K562 (cell line): ENCODE results near the gene GADL1. TPM values are rescaled to one million over a fixed set of nuclear protein-coding genes. Genes with fewer than 3 reads are reported as not detected.

ENCODE experiments used
- ATAC-seq: fragments of 200-7000 bp; cut with Tn5 transposase; 3 replicates; pipeline ENCODE4 v1.9.1; 2020; ENCODE audit warnings: moderate library complexity
- BruUV-seq: library from RNA; stranded (reverse); fragments of 400-500 nt; replicated peaks from 2 replicates; lab custom pipeline; 2021; lab: Mats Ljungman, UMichigan
- CTCF ChIA-PET: fragments of 300-600 bp; formaldehyde crosslinking; extraction: SDS; loops from one replicate; lab custom pipeline; 2021; ENCODE audit warnings: low intra/inter-chr PET ratio; lab: Yijun Ruan, JAX
- POLR2A ChIA-PET: fragments of 300-600, 350-650 bp; sonication (Branson Sonifier 250); formaldehyde crosslinking; extraction: SDS; loops from one replicate; lab custom pipeline; 2021; ENCODE audit warnings: antibody characterized with exemption, inconsistent platforms; lab: Yijun Ruan, JAX
- DNase-seq, 4 experiments: peaks; one replicate each; pipeline versions ENCODE4 v3.0.0 to v3.0.0-alpha.2; 2011 to 2018; ENCODE audit warnings: low spot score in 3 of 4, mixed read lengths in 3 of 4; ENCODE audit errors: extremely low read depth in 1 of 4
- FAIRE-seq: peaks from 2 replicates; lab custom pipeline; 2011; peaks lifted over from hg19 to GRCh38; lab: Jason Lieb, UNC
- H2AFZ ChIP-seq: 2 replicates; pipeline ENCODE4 v1.6.0; 2011; ENCODE audit warnings: low read depth, low read length, control low read depth, inconsistent platforms
- H3K27ac ChIP-seq: fragments of 200-600 bp; 3 replicates; pipeline ENCODE4 v1.8.0; 2011; ENCODE audit warnings: low read depth, mild to moderate bottlenecking, control low read depth, inconsistent platforms, low read length, moderate library complexity, mixed read lengths; ENCODE audit errors: extremely low read depth
- H3K27me3 ChIP-seq, 2 experiments: fragments of 300-600 bp in 1 of 2; 2 replicates in 1 of 2; 3 replicates in 1 of 2; pipeline versions ENCODE4 v1.6.0 to v1.8.0; 2011; ENCODE audit warnings: inconsistent platforms in 2 of 2, low read length in 2 of 2, mild to moderate bottlenecking in 1 of 2, mixed read lengths in 1 of 2, moderate library complexity in 1 of 2; ENCODE audit not compliant: control insufficient read depth in 2 of 2, insufficient read depth in 2 of 2
- H3K36me3 ChIP-seq: fragments of 300-600 bp; 3 replicates; pipeline ENCODE4 v1.8.0; 2011; ENCODE audit warnings: mild to moderate bottlenecking, low read length, inconsistent platforms; ENCODE audit not compliant: control insufficient read depth, insufficient read depth
- H3K4me1 ChIP-seq, 2 experiments: fragments of 200-600 bp in 1 of 2; replicated peaks in 1 of 2; 2 replicates in 1 of 2; 3 replicates in 1 of 2; pipeline versions ENCODE4 v1.5.1 to v1.8.0; 2011; ENCODE audit warnings: inconsistent platforms in 2 of 2, low read length in 2 of 2, mild to moderate bottlenecking in 1 of 2, mixed read lengths in 1 of 2, moderate library complexity in 1 of 2; ENCODE audit not compliant: control insufficient read depth in 2 of 2, insufficient read depth in 2 of 2
- H3K4me2 ChIP-seq: 2 replicates; pipeline ENCODE4 v1.6.1; 2011; ENCODE audit warnings: low read length, control low read depth, inconsistent platforms, mixed read lengths; ENCODE audit not compliant: insufficient read depth
- H3K4me3 ChIP-seq: fragments of 200-600 bp; sonication (generic), shearing (Covaris generic); 2 replicates; pipeline ENCODE4 v1.5.1; 2016; ENCODE audit warnings: control low read depth, inconsistent platforms
- H3K79me2 ChIP-seq: fragments of 200-600 bp; 3 replicates; pipeline ENCODE4 v1.8.0; 2011; ENCODE audit warnings: low read length, inconsistent platforms; ENCODE audit not compliant: control insufficient read depth, insufficient read depth
- H3K9ac ChIP-seq, 2 experiments: 2 replicates each; pipeline versions ENCODE4 v1.6.0 to v1.6.1; 2011; ENCODE audit warnings: low read depth in 2 of 2, low read length in 2 of 2, control low read depth in 1 of 2, inconsistent platforms in 1 of 2, mild to moderate bottlenecking in 1 of 2, mixed read lengths in 1 of 2; ENCODE audit not compliant: insufficient read depth in 1 of 2
- H3K9me1 ChIP-seq: one replicate; pipeline ENCODE4 v1.6.0; 2011; ENCODE audit warnings: inconsistent platforms, mild to moderate bottlenecking, low read length, moderate library complexity; ENCODE audit not compliant: control insufficient read depth, insufficient read depth
- H3K9me3 ChIP-seq: replicated peaks from 2 replicates; pipeline ENCODE4 v1.5.1; 2011; ENCODE audit warnings: low read depth, low read length, inconsistent platforms; ENCODE audit not compliant: control insufficient read depth, insufficient read depth
- H4K20me1 ChIP-seq: replicated peaks from 2 replicates; pipeline ENCODE4 v1.6.1; 2011; ENCODE audit warnings: low read length, inconsistent platforms, mixed read lengths; ENCODE audit not compliant: control insufficient read depth, insufficient read depth
- ELF2 ChIP-seq: fragments of 250-450 bp; sonication (Bioruptor Pico); IDR thresholded peaks from 2 replicates; pipeline ENCODE4 v1.5.0; 2021; ENCODE audit warnings: mild to moderate bottlenecking
- HDAC3 ChIP-seq: fragments of 450-650 bp; IDR thresholded peaks from 2 replicates; pipeline ENCODE4 v1.6.1; 2018; ENCODE audit warnings: borderline replicate concordance, mild to moderate bottlenecking, moderate library complexity; ENCODE audit not compliant: partially characterized antibody
- MCM3 ChIP-seq: fragments of 450-650 bp; IDR thresholded peaks from 2 replicates; pipeline ENCODE4 v1.6.1; 2016
- MECOM ChIP-seq: fragments of 250-450 bp; sonication (Bioruptor Pico); IDR thresholded peaks from 2 replicates; pipeline ENCODE4 v1.8.0; 2022; ENCODE audit warnings: inconsistent platforms
- MIER1 ChIP-seq: fragments of 450-650 bp; IDR thresholded peaks from 2 replicates; pipeline ENCODE4 v1.6.1; 2016; ENCODE audit warnings: antibody characterized with exemption, mild to moderate bottlenecking, low read depth
- NCOA6 ChIP-seq: fragments of 450-650 bp; IDR thresholded peaks from 2 replicates; pipeline ENCODE4 v1.6.1; 2017; ENCODE audit warnings: mild to moderate bottlenecking
- SRSF9 ChIP-seq: fragments of 200-400 bp; formaldehyde crosslinking; IDR thresholded peaks from 2 replicates; pipeline ENCODE4 v1.6.1; 2017; ENCODE audit warnings: low read depth, low read length, borderline replicate concordance
- SUPT5H ChIP-seq: fragments of 450-650 bp; IDR thresholded peaks from 2 replicates; pipeline ENCODE4 v1.6.1; 2016
- TAF1 ChIP-seq: IDR thresholded peaks from 2 replicates; pipeline ENCODE4 v1.6.1; 2011; ENCODE audit warnings: mild to moderate bottlenecking, low read length, moderate library complexity; ENCODE audit not compliant: insufficient read depth, control insufficient read depth, severe bottlenecking; ENCODE audit errors: extremely low read depth
- TGIF2 ChIP-seq: sonication (generic); formaldehyde crosslinking; IDR thresholded peaks from 2 replicates; pipeline ENCODE4 v1.8.1; 2022; ENCODE audit warnings: mild to moderate bottlenecking, missing genetic modification reagents, moderate library complexity
- ZNF589 ChIP-seq: fragments of 200-800 bp; sonication (Bioruptor generic); IDR thresholded peaks from 2 replicates; pipeline ENCODE4 v1.6.1; 2016; ENCODE audit warnings: low read depth, missing genetic modification characterization, missing compliant biosample characterization
- ZNF695 ChIP-seq: fragments of 450-650 bp; formaldehyde crosslinking; IDR thresholded peaks from 2 replicates; pipeline ENCODE4 v1.4.0; 2020; ENCODE audit warnings: mild to moderate bottlenecking, moderate library complexity
- WGBS: fragments of 100-300 bp; shearing (Covaris generic); methylation state at CpG from one replicate; pipeline ENCODE4 v1.1.6; 2016; ENCODE audit warnings: low coverage, mixed read lengths; ENCODE audit not compliant: insufficient coverage; ENCODE audit errors: missing lambda C conversion rate; 5-methylcytosine and 5-hydroxymethylcytosine counted together
- in situ Hi-C: fragments of 300-500 bp; cut with MboI; formaldehyde crosslinking; loops from 4 replicates; pipeline ENCODE4 v1.15.0; 2018; ENCODE audit warnings: inconsistent platforms, mixed read lengths
- intact Hi-C: fragments of 100-400 bp; cut with micrococcal nuclease; formaldehyde crosslinking; loops from 2 replicates; pipeline ENCODE4 v1.14.2; 2022
- polyA plus RNA-seq, 8 experiments: library from polyadenylated mRNA; depleted of rRNA in 4 of 8; stranded (reverse) in 5 of 8; unstranded in 3 of 8; fragments of >200 nt; fragmentation: Nextera tagmentation in 2 of 8; fragmentation: Illumina TruSeq in 1 of 8; extraction: Ambion mirVana in 2 of 8; extraction: Trizol in 1 of 8; gene quantifications; 2 replicates each; pipeline versions ENCODE4 v1.2.1 to v1.2.3, GENCODE V29; 2011 to 2014; ENCODE audit warnings: inconsistent platforms in 1 of 8, missing spikeins in 1 of 8
- total RNA-seq, 7 experiments: library from RNA; depleted of rRNA in 6 of 7; stranded (reverse); fragments of >200 nt in 6 of 7; fragmentation: Illumina TruSeq in 2 of 7; extraction: Trizol in 2 of 7; gene quantifications; 2 replicates each; pipeline versions ENCODE4 v1.2.1 to v1.2.3, GENCODE V29; 2011 to 2021; ENCODE audit warnings: low replicate concordance in 1 of 7
- TF ChIP-seq, protein P1 (sequence below): fragments of 450-650 bp; IDR thresholded peaks from 2 replicates; pipeline ENCODE4 v1.6.1; 2016
- TF ChIP-seq, protein P2 (sequence below): IDR thresholded peaks from 2 replicates; pipeline ENCODE4 v1.6.1; 2011; ENCODE audit not compliant: insufficient read length; ENCODE audit errors: extremely low read depth
- TF ChIP-seq, protein P3 (sequence below), 2 experiments: IDR thresholded peaks; 2 replicates each; pipeline ENCODE4 v1.6.1; 2011; ENCODE audit warnings: borderline replicate concordance in 1 of 2, control low read depth in 1 of 2, low read depth in 1 of 2, low read length in 1 of 2, mild to moderate bottlenecking in 1 of 2, mixed read lengths in 1 of 2, moderate library complexity in 1 of 2; ENCODE audit not compliant: insufficient read depth in 1 of 2, insufficient read length in 1 of 2, poor library complexity in 1 of 2, severe bottlenecking in 1 of 2; ENCODE audit errors: extremely low read depth in 1 of 2

The GADL1 gene
- total and polyA plus RNA-seq, 9 of the 15 experiments (the other 6 are each of a cell fraction or from before 2014, with no cell fraction given), result 0.07 TPM; not detected in 8

DNA sequence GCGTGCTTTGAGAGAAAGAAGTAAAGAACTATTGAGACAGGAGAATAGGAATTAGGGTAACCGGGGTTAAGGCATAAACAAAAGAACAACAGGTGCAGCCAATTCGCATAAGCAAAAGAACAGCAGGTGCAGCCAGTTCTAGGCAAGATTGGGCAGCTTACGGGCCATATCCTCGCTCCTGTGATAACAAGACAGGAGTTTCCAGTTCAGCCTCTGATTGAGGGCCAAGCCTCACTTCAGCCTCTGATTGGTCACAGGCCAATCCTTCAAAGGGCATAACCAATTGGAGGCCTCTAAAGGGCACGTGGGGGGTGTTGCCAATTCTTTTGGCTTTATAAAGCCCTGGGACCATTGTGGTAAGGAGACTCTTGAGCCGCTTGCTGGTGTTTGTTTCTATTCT is 143.5 kb downstream of the GADL1 start:
- 3% methylated on average over 7 of the region's 7 CpGs for WGBS
- intact Hi-C loops (no loop called here), in situ Hi-C loops (no loop called here)
- Histone ChIP-seq H3K27me3 (no peaks in the 10 kb centered on the region), H3K36me3 (no peaks in the 10 kb centered on the region), H3K4me3 (no peak overlapping the region), H3K4me2 (no peak overlapping the region), H3K27ac (no peak overlapping the region), H3K79me2 (no peaks in the 10 kb centered on the region), H3K9ac (no peak overlapping the region), H3K4me1 (no peaks in the 10 kb centered on the region), H4K20me1 (no peaks in the 10 kb centered on the region), H2AFZ (no peak overlapping the region), H3K9me1 (no peaks in the 10 kb centered on the region), H3K9me3 (no peaks in the 10 kb centered on the region)
- no peak for TF ChIP-seq HDAC3
- TF ChIP-seq, protein P1, sequence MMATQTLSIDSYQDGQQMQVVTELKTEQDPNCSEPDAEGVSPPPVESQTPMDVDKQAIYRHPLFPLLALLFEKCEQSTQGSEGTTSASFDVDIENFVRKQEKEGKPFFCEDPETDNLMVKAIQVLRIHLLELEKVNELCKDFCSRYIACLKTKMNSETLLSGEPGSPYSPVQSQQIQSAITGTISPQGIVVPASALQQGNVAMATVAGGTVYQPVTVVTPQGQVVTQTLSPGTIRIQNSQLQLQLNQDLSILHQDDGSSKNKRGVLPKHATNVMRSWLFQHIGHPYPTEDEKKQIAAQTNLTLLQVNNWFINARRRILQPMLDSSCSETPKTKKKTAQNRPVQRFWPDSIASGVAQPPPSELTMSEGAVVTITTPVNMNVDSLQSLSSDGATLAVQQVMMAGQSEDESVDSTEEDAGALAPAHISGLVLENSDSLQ, result peak; percentile 45; the same call in 1 of the 2 replicates
- no peak for DNase-seq
- CTCF ChIA-PET, result no interaction called here
- FAIRE-seq, result no peak
- BruUV-seq, result no TSS peak
- POLR2A ChIA-PET, result interaction anchor here (1.1 kb wide), 1 partner anchor 374 kb away, joined by 3 read pairs; no protein-coding TSS in a partner anchor
- ATAC-seq, result no peak

DNA sequence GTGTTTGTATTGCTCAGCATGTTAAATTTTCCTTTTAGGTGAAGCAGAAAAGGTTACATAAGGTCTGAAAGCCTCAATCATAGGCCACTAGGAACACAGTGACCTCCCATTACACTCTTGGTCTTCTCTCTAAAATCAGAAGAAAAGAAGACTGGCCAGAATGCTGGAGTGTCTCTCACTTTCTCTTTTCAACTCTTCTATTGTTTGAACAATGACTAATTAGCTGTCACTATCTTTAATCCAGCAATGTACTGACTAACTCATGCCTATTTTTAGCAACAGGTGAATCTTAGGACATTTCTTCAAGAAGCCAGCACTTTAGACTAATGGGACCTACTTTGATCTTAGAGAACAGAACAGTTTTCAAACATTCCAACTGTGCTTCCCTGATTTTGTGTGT is 145.2 kb downstream of the GADL1 start:
- no TSS peak for BruUV-seq
- no peaks in the 10 kb centered on the region for H3K9me3 ChIP-seq
- H3K4me1 ChIP-seq, result no peaks in the 10 kb centered on the region
- H3K9ac ChIP-seq, result no peak overlapping the region
- no peaks in the 10 kb centered on the region for H4K20me1 ChIP-seq
- H3K9me1 ChIP-seq, result no peaks in the 10 kb centered on the region
- H2AFZ ChIP-seq, result no peak overlapping the region
- no peaks in the 10 kb centered on the region for H3K36me3 ChIP-seq
- ChIA-PET POLR2A (no interaction called here), CTCF (no interaction called here)
- intact Hi-C loops, result no loop called here
- FAIRE-seq (no peak), DNase-seq (no peak), ATAC-seq (no peak)
- no peaks in the 10 kb centered on the region for H3K79me2 ChIP-seq
- H3K4me2 ChIP-seq, result no peak overlapping the region
- H3K4me3 ChIP-seq, result no peak overlapping the region
- no peak overlapping the region for H3K27ac ChIP-seq
- no peaks in the 10 kb centered on the region for H3K27me3 ChIP-seq
- in situ Hi-C loops, result no loop called here
- TF ChIP-seq MCM3, result no peak
- no peak for TF ChIP-seq MECOM
- no peak for TF ChIP-seq SRSF9
- TF ChIP-seq SUPT5H, result no peak
- TF ChIP-seq, protein P2, sequence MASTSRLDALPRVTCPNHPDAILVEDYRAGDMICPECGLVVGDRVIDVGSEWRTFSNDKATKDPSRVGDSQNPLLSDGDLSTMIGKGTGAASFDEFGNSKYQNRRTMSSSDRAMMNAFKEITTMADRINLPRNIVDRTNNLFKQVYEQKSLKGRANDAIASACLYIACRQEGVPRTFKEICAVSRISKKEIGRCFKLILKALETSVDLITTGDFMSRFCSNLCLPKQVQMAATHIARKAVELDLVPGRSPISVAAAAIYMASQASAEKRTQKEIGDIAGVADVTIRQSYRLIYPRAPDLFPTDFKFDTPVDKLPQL, result no peak
- TF ChIP-seq TGIF2 (CRISPR knock-in tag), result no peak
- TF ChIP-seq, protein P3, sequence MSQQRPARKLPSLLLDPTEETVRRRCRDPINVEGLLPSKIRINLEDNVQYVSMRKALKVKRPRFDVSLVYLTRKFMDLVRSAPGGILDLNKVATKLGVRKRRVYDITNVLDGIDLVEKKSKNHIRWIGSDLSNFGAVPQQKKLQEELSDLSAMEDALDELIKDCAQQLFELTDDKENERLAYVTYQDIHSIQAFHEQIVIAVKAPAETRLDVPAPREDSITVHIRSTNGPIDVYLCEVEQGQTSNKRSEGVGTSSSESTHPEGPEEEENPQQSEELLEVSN (IDR thresholded peaks at IDR 0.05; ENCODE audit: borderline replicate concordance in 1 of 2, extremely low read depth in 1 of 2, insufficient read depth in 1 of 2, insufficient read length in 1 of 2, low read depth in 1 of 2, low read length in 1 of 2, poor library complexity in 1 of 2, severe bottlenecking in 1 of 2), result no peak
- TF ChIP-seq ELF2 (CRISPR knock-in tag), result no peak
- TF ChIP-seq MIER1, result no peak
- no peak for TF ChIP-seq TAF1
- no peak for TF ChIP-seq ZNF695 (CRISPR knock-in tag)
- TF ChIP-seq NCOA6, result no peak
- no peak for TF ChIP-seq ZNF589 (CRISPR knock-in tag)
